Tibial nerve (tissue), 4 donors: Measurements from ENCODE around the gene CUL4B.

Experiments
- EP300 ChIP-seq, 2 donors: sonication (generic); formaldehyde crosslinking; IDR thresholded peaks; one replicate each; pipeline ENCODE4 v1.6.1; 2017; ENCODE audit warnings: antibody characterized with exemption in 2 of 2, mild to moderate bottlenecking in 1 of 2
- TF ChIP-seq, protein P1 (sequence below), 5 experiments: fragments of 200-600 bp in 3 of 5; fragments of 450-650 bp in 2 of 5; sonication (generic) in 3 of 5; IDR thresholded peaks; one replicate each; pipeline ENCODE4 v1.5.1; 2016 to 2019; ENCODE audit warnings: antibody characterized with exemption in 5 of 5, mild to moderate bottlenecking in 3 of 5, moderate library complexity in 2 of 5

DNA sequence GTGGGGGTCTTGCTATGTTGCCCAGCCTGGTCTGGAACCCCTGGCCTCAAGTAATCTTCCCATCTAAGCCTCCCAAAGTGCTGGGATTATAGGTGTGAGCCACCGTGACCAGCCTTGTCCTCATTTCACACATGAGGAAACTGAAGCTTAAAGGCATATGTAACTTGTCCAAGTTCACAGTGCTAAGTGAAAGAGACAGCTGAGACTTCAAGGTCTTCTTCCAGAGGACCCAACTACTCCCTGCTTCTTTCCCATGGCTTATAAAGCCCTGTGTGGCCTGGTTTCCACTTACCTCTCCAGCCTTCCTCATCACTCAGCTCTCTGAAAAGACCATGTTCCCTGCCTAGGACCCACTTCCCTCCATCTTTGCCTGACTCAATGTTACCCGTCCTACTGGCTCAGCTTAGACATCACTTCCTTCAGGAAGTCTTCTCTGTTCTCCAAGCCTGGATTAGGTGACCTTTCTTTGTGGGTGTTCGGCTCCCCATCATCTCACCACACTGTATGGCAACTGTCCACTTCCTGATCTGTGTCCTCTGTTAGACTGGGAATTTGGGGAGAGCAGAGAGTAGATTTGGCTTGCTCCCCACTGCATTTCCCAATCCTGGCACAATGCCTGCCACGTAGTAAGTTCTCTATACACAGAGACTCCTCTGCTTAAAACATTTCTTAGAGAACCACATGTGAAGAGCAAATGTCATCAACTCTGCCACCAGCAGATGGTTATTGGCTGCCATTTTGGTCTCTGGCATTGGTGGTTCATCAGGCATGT lies 61.3 kb downstream of the CUL4B start:
- TF ChIP-seq, protein P1, sequence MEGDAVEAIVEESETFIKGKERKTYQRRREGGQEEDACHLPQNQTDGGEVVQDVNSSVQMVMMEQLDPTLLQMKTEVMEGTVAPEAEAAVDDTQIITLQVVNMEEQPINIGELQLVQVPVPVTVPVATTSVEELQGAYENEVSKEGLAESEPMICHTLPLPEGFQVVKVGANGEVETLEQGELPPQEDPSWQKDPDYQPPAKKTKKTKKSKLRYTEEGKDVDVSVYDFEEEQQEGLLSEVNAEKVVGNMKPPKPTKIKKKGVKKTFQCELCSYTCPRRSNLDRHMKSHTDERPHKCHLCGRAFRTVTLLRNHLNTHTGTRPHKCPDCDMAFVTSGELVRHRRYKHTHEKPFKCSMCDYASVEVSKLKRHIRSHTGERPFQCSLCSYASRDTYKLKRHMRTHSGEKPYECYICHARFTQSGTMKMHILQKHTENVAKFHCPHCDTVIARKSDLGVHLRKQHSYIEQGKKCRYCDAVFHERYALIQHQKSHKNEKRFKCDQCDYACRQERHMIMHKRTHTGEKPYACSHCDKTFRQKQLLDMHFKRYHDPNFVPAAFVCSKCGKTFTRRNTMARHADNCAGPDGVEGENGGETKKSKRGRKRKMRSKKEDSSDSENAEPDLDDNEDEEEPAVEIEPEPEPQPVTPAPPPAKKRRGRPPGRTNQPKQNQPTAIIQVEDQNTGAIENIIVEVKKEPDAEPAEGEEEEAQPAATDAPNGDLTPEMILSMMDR (IDR thresholded peaks at IDR 0.05) = no peak
- no peak for TF ChIP-seq EP300 (IDR thresholded peaks at IDR 0.05)
